Hippocampal formation (tissue), 2 donors: Measurements from ENCODE around the gene HPS4.
A peak's percentile ranks its signal among the peaks of the same experiment; 100 is the strongest.

ENCODE experiments used
- DNase-seq, 2 donors: peaks; one replicate each; lab custom pipeline; 2025; lab: John Stamatoyannopoulos, UW

HPS4 gene

DNA sequence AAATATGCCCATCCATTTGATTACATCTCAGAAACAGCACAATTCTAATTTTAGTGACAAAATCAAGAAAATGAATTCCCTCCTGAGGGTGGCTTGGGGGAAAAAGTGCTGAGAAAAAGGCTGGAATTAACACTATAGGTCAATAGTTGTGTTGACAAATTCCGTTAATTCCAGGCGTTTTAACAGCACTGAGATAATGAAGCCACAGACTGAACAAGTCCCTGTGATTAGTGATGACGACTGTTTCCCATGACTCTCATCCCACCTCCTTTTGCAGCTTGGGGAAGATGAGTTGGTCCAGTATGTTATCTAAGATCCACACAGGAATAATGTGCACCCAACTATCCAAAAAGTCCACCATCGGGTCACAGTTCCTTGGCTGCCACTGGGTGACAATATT lies 12.9 kb upstream of the HPS4 start:
- no peak for DNase-seq

DNA sequence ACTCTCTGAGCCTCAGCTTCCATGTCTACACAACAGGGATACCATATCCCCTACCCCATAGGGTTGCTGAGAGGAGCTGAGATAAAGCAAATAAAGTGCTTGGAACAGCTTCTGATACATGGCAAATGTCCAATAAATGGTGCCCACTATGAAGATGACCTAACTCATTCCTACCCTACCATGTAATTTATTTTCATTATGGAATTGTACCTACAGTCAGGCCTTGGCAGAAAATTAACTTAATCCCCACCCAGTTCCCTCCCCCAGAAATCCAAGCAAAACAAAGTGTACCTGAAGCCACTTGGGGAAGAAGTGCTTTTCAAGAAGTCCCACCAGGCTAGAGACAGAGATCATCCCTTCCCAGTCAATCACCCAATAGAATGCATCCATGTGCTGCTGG lies 10.9 kb upstream of the HPS4 start:
- DNase-seq = no peak

DNA sequence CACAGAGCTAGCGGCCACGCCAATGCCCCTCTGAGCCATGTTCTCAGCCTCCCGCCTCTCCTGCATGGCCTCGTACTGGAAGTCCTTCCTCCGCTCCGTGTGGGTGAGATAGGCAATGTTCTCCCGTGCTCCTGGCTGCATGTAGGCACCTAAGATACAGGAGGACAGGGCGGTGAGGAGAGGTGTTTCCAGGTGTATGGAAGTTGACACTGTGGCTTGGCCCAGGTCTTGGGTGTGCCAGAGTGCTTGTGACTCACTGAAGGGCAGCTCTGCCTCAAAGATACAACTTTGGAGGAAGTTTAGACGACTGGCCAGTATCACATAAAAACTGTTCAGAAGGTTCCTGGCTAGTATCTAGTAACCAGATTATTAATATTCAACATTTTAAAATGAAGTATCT lies 8.6 kb upstream of the HPS4 start:
- DNase-seq = no peak

DNA sequence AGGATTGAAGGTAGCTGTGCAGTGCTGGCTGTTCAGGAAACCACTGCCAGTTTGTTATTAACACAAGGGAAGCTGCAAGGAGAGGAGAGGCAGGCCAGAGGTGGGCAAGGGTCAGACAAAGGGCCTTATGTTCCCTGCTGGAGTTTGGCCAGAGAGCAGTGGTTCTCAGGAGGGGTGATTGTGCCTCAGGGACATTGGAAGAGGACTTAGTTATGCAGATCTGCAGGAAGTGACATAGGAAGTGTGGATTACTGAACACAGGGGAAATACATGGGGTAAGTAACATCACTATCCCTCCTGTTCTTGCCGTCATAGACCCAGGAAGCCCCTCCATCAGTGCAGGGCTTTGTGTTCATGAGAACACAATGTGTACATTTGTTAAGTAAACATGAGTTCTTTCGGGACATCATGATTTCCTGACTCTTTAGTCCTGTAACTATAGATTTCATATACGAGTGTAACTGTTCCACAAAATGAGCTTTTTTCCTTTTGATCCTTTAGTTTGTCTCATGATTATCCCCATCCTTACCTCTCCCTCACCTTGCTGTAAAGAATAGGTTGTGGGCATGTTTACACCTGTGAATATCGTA lies 6.0 kb upstream of the HPS4 start:
- no peak for DNase-seq

DNA sequence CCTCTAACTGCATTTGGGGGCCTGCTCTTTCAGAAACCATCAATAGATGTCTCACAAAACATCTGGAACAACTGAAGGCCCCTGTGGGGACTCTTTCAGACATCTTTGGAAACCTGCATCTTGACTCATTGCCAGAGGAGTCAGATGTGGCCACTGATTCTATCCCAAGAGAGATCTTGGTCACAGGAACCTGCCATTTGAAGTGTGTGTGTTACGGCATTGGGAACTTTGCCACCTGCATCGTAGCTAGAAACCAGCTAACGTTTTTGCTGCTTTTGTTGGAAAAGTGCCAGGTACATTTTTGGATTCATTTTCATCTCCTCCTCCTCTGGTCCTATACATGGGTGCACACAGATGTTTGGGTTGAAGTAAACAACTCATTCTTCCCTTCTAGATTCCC lies 4.4 kb upstream of the HPS4 start:
- no peak for DNase-seq

DNA sequence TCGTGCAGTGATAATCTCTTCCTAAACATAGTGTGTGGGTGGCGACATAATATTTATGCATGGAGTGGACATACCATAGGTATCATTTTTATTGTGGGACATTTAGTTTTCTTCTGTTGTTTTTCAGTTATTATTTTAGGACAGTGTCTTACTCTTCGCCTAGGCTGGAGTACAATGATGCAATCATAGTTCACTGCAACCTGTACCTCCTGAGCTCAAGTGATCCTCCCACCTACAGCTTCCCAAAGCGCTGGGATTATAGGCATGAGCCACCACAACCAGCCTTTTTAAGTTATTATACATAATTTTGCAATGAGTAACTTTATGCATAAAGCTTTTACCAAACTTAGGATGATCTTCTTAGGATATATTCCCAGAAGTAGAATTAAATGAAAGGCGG lies 2.8 kb upstream of the HPS4 start:
- no peak for DNase-seq

DNA sequence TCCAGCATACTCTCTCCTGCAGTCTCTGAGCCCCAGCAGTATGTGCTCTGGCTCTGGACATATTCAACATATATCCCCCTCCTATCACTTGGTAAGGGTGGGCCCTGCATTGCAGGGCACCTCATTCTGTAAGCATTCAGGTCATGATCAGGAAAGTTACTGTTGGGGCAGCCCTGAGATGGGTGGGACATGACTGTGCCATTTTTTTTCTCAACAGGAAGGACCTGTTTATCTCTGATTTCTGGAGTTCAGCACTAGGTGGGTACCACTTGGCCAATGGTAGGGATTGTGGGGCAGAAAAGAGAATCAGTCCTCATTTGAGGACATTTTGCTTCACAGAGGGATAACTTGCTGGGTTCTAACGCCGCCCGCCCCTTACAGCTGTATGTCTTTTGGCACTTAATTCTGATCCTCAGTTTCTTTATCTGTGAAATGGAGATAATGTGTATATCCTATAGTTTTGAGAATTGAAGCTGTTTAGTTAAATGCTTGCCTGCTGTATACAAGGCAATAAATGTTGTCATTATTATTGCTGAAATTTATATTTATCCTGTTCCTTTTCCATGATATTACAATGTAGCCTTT lies 2.3 kb upstream of the HPS4 start:
- no peak for DNase-seq

DNA sequence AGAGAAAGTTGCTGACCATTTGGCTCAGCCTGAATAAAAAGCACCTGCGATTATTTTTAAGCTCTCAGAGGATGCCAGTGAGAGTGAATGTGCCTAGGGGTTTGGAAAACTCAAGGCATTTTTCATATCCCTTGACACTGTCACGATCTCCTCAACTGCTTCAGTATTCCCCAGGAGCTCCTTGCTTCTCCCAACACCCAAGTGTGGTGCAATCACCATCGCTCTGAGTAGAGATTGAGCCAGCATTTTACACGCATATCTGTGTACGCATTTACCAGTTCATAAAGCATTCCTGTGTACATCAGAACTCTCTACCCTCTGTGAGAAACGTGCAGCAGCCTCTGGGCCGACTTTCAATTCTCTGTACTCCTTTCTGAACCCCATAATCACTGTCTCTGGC lies 1.4 kb upstream of the HPS4 start:
- DNase-seq = no peak

DNA sequence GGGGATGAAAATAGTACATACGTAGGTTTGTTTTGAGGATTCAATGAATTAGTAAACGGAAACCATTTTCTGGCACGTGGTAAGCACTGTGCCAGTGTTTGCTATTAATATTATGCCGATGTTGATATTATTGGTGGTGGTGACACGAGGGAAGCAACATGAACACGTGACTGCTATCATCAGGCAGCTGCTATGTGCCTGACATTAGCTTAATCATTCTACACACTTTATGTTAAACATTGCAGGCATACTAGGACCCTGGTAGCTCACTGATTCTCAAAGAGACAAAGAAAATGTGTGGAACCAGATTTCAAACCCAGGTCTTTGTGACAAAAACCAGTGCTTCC lies 750 bp upstream of the HPS4 start:
- no peak for DNase-seq

DNA sequence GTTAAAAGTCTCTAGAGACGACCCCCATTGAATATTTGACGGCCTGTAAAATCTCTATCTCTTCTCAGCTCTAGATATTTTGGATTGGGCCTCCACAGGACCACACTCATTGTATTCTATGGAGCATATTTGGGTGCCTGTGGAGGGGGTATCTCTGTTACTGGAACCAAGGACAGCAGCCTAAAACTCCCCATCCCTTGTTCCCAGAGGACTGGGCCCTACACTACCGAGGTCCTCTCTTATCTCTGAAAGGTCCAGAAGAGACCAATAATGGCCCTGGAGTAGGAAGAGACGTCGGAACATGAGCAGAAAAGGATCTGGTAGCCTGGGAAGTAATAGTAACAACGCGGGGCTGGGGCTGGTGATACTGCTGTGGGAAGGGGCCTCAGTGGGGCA lies 542 bp downstream of the HPS4 start:
- DNase-seq = no peak

DNA sequence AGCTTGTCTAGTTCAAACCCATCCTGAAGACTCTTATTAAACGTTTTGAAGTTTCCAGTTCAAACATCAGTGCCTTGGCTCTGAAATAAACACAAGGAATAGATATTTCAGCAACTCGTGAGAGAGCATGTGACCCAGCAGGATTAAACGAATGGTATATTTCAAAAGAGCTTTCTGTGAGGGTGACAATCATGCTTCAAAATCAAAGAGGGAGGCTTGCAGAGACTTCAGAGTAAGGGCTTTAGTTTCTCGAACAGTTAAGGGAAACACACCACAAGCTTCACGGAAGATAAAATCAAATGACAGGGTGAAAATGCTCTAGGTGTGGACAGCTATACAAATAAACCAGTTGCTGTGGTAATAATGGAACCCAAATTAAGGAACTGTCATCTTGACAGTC lies 1.4 kb downstream of the HPS4 start:
- no peak for DNase-seq

DNA sequence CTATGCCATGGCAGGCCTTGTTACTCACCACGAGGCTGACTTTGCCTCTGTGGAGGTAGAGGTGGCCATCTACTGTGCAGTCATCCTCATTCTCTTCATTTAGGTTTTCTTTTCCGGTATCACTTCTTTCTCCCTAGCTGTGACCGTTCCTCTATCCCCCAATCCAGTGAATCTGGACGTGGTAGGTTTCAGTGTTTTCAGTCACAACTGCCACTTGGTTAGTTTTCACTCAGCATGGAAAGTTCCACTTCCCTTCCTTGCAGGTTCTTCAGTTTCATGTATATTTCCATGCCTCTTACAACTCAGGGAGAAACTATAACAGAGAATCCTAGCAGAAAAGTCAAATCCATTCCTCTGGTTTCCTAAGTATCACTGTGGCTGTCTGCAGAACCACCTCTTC lies 1.9 kb downstream of the HPS4 start:
- no peak for DNase-seq

DNA sequence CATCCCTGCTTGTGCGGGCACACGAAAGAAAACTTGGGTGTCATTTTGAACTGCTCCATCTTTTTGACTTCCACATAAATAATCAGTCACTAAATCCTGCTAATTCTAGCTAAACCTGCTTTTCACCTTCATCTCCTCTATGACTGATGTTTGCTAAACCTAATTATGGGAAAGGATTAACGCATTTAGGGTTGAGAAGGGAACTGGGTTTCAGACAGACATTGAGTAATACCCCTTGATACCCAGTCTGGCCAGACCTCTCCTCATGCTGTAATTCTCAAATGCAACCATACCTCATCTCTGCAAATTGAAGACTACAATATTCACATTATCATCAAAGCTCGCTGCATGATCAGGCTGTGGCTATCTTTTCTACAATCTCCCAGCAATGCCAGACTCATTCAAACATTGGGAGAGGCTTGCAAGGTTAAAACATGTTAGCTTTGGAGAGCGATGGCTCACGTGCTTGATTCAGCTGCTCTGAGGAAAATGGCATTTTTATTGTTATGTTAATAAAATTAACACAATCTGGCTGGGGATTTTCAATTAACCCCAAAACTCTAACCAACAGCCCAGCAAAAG lies 2.4 kb downstream of the HPS4 start:
- DNase-seq = no peak

DNA sequence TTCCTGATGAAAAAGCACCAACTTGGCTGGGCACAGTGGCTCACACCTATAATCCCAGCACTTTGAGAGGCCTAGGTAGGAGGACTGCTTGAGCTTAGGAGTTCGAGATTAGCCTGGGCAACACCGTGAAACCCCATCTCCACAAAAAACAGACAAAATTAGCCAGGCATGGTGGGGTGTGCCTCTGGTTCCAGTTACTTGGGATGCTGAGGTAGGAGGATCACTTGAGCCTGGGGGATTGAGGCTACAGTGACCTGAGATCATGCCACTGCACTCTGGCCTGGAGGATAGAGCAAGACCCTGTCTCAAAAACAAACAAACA lies 3.0 kb downstream of the HPS4 start:
- DNase-seq = no peak

DNA sequence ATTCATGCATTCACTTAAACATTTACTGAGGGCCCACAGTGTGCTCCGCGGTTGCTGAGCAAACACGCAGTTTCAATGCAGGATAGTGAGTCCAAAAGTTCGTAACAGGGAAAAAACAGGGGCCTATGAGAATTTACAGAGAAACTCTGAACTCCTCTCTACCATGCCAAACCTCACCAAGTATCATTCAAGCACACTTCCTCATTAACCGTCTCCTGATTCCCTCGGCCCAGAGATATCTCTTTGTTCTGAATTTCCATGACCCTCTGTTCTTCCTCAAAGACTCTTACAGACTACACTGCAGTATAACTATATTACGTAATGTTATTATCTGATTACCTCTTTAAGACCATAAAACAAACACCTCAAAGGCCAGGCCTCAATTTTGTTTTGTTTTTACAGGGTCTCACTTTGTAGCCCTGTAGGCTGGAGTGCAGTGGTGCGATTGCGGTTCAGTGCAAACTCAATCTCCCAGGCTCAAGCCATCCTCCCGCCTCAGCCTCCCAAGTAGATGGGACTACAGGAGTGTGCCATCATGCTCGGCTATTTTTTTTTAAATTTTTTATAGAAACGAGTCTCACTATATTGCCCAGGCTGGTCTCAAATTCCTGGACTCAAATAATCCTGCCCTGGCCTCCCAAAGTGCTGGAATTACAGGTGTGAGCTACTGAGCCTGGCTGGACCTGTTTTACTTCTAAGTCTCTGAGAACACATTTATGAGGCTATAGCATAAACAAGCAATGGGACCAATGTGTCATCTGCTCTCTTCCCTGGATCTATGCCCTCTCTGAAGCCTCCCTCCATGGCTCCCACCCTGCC lies 3.6 kb downstream of the HPS4 start:
- no peak for DNase-seq

DNA sequence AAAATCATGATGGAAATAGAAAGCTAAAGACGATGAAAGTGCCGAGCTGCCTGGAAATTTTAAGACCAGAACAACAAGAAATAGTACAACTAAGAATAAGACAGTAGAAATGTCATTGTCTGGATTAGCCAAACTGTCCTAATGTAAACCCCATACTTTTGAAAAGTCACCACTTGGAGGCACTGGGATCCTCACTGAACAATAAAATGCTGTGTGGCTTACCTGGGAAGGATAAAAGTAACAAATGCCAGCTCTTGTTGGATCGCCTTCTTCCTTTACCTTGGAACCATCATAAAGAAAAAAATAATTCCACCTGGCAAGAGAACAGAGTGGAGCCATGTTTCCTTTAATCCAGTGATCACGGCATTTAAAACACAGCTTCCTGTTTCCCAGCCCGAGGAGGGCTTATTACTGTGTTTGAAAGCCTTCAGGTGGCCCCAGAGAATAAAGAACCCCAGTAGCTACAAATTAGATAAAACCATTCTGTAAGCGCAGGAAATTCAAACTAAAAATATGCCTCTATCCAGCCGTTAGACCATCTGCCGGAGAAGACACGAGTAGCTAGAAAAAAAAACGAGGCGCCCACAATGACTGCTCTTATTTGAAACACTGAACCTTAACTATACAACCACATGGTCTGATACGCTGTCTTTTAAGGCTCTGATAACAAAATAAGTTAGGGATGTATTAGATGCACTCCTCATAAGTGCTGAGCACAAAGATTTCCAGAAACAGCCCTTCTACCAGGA lies 4.4 kb downstream of the HPS4 start:
- DNase-seq = peak in 1 of 2 donors; percentile 24

DNA sequence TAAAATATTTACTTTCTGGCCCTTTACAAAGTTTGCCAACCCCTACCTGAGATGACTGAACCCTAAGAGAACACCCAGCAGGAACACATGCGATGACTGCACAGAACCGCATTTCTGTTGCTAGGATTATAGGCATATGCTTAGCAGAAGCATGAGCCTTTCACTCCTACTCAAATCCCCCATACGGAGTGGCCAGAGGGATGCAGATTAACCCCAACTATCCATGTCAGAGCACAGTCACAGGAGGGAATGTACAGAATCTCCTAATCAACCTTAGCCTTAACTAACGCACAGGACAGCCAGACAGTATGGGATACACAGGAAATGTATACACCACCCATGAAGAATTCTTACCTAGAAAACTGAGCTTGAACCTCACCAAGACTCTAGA lies 6.2 kb downstream of the HPS4 start:
- no peak for DNase-seq

DNA sequence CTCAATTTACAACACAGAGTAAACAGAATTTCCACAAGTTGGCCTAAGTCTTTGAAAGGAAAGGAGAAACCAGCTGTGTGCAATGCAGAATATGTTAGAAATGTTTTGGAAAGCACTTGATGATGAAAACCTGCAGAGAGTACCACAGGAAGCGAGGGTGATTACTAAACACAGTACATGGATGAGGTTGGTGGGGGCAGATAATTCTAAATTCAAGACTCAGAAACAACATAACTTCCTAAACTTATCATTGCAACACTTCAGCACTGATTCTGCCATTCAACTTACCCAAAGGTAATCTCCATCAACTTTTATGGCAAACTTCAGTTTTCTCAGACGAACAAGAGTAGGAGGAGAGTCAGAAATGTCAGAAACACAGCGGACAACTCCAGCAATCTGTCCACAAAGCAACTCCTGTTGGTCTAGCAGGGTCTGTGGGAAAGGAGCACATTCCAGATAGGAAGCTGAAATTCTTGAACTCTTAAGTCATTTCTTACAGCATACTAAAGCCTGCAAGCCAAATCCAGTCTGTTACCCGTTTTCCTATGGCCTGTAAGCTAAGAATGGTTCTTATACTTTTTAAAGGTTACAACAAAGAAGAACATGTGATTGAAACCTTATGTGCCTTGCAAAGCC lies 6.8 kb downstream of the HPS4 start:
- DNase-seq = no peak

DNA sequence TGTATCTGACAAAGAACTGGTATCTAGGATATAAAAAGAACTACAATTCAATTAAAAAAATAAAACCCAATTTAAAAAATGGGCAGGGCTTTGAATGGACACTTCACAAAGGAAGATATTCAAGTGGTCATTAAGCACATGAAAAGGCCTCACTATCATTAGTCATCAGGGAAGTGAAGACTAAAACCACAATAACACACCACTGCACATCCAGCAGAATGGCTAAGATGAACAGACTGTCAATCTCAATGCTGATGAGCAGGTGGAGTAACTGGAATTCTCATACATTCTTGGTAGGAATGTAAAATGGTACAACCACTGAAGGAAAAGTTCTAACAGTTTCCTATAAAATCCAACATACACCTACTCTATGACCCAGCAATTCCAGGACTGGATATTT lies 8.9 kb downstream of the HPS4 start:
- DNase-seq = no peak

DNA sequence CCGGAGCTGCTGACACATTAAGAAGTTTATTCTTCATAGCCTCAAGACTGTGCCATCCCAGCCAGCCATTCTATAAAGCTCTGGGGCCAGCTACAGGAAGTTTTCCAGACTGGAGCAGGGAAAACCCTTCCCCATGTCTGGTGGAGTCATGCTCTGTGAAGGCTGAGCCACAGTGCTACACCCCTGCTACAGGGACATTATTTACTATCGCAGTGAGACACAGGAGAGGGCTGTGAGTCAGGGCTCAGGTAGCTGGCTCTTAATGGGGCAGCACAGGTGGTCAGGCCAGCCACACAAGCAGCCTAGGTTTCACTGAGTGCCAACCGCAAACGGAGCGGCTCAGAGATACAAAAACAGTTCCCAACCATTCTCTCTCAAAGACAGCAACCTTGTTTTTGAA lies 12.1 kb downstream of the HPS4 start:
- DNase-seq = no peak

DNA sequence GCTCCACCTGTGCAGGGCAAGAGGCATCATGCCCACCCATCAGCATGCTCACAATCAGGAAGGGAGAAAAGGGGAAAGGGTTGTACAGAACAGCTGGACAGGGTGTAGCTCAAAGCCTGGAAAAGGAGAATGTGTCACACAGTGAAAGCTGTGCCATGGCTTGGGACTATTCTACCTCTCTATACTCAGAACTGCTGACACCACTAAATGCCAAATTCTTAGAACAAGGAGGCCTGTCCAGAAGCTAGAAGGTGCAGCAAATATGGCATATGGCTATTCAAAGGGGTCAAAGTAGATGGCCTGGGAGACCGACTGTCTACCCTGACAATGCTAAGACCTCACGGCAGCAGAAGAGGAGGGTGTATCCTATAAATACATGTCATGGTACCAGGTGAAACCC lies 12.8 kb downstream of the HPS4 start:
- no peak for DNase-seq

DNA sequence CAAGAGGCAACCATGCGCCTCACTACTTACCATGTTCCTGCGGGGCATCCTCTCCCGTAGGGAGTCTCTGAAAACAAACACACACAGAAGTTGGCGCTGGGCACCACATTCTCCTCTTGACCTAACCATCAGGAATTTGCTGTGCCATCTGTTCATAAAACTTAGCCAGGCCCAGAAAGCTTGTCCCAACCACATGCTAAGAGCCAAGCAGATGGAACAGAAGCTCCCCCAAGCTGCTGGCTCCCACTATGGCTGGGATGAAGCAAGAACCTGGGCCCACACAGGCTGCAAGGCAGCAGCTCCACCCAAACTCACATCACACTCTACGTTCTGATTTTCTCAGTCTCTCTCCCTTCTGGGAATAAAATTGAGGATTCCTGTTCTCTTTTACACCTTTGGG lies 17.4 kb downstream of the HPS4 start:
- DNase-seq = peak in 1 of 2 donors; percentile 11
